Nephron progenitor cell (in vitro differentiated cells): ENCODE results near the gene ASGR1.

Experiments used
- DNase-seq: peaks from one replicate; pipeline ENCODE4 v3.0.0; 2021
- H3K27ac Mint-ChIP-seq: 2 replicates; pipeline ENCODE4 v1.8.0; 2021; ENCODE audit warnings: mild to moderate bottlenecking, moderate library complexity, mixed read lengths
- H3K27me3 Mint-ChIP-seq: 2 replicates; pipeline ENCODE4 v1.8.0; 2021; ENCODE audit warnings: mild to moderate bottlenecking, low read depth, mixed read lengths; ENCODE audit not compliant: poor library complexity
- H3K36me3 Mint-ChIP-seq: 2 replicates; pipeline ENCODE4 v1.8.0; 2021; ENCODE audit warnings: low read depth, mixed read lengths
- H3K4me1 Mint-ChIP-seq: 2 replicates; pipeline ENCODE4 v1.8.0; 2021; ENCODE audit warnings: mixed read lengths
- H3K4me3 Mint-ChIP-seq: 2 replicates; pipeline ENCODE4 v1.8.0; 2021; ENCODE audit warnings: mild to moderate bottlenecking, moderate library complexity, mixed read lengths
- H3K9me3 Mint-ChIP-seq: 2 replicates; pipeline ENCODE4 v1.8.0; 2021; ENCODE audit warnings: mild to moderate bottlenecking, moderate library complexity, mixed read lengths
- TF ChIP-seq, protein P1 (sequence below): fragments of 200-600 bp; sonication (generic); IDR thresholded peaks from 2 replicates; pipeline ENCODE4 v1.5.0; 2021; ENCODE audit warnings: antibody characterized with exemption

ASGR1 gene

GRCh38 chr17:7195971-7196370, 16.8 kb upstream of the ASGR1 start:
- H3K36me3 Mint-ChIP-seq: peaks cover 49% of the 10 kb centered on the region
- no peaks in the 10 kb centered on the region for H3K9me3 Mint-ChIP-seq
- peak overlapping the region; percentile 59 for H3K27ac Mint-ChIP-seq
- TF ChIP-seq, protein P1, sequence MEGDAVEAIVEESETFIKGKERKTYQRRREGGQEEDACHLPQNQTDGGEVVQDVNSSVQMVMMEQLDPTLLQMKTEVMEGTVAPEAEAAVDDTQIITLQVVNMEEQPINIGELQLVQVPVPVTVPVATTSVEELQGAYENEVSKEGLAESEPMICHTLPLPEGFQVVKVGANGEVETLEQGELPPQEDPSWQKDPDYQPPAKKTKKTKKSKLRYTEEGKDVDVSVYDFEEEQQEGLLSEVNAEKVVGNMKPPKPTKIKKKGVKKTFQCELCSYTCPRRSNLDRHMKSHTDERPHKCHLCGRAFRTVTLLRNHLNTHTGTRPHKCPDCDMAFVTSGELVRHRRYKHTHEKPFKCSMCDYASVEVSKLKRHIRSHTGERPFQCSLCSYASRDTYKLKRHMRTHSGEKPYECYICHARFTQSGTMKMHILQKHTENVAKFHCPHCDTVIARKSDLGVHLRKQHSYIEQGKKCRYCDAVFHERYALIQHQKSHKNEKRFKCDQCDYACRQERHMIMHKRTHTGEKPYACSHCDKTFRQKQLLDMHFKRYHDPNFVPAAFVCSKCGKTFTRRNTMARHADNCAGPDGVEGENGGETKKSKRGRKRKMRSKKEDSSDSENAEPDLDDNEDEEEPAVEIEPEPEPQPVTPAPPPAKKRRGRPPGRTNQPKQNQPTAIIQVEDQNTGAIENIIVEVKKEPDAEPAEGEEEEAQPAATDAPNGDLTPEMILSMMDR: no peak
- peaks cover 10% of the 10 kb centered on the region for H3K4me1 Mint-ChIP-seq
- no peaks in the 10 kb centered on the region for H3K27me3 Mint-ChIP-seq
- H3K4me3 Mint-ChIP-seq: no peak overlapping the region
- DNase-seq: no peak

DNA sequence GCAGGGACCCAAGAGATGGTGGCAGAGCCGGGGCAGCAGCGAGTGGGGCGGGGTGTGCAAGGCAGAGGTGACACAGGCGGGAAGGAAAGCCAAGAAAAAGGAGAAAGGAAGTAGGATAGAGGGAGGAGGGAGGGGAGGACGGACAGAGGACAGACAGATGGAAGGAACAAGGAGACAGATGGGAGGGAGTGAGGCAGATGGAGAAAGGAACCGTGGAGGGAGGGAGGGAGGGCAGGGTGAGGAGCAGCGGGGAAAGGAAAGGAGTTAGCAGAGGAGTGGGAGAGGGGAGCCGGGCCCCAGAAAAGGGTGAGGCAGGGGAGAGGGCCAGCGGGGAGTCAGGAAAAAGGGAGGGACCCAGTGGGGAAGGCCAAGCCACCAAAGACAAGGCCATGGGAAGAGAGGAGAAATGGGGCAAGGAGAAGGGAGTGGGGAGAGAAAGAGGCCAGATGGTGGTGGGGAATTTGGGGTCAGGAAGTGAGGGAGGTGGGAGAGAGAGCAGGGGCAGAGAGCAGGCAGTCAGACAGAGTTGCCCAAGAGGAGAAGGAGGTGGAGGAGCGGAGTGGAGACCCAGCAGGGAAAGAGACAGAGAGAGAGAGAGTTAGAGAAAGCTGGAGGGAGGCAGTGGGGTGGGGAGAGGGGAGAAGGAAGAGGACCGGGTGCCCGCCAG, 13.2 kb upstream of the ASGR1 start:
- Mint-ChIP-seq H3K4me3 (no peak overlapping the region), H3K4me1 (peaks cover 23% of the 10 kb centered on the region), H3K27me3 (peaks cover 6% of the 10 kb centered on the region), H3K36me3 (peaks cover 52% of the 10 kb centered on the region), H3K27ac (peak overlapping the region; percentile 85), H3K9me3 (no peaks in the 10 kb centered on the region)
- no peak for DNase-seq
- TF ChIP-seq, protein P1: no peak

- Mint-ChIP-seq H3K4me3 (no peak overlapping the region), H3K9me3 (no peaks in the 10 kb centered on the region), H3K4me1 (peaks cover 23% of the 10 kb centered on the region), H3K36me3 (peaks cover 47% of the 10 kb centered on the region), H3K27ac (peak overlapping the region; percentile 50), H3K27me3 (peaks cover 6% of the 10 kb centered on the region)
- TF ChIP-seq, protein P1: no peak
- DNase-seq: peak; percentile 67
Measured at GRCh38 chr17:7191571-7192270, 12.6 kb upstream of the ASGR1 start.

GRCh38 chr17:7191069-7191468, 11.9 kb upstream of the ASGR1 start:
- H3K4me3 Mint-ChIP-seq: no peak overlapping the region
- no peaks in the 10 kb centered on the region for H3K9me3 Mint-ChIP-seq
- H3K27ac Mint-ChIP-seq: no peak overlapping the region
- H3K36me3 Mint-ChIP-seq: peaks cover 41% of the 10 kb centered on the region
- H3K4me1 Mint-ChIP-seq: peaks cover 29% of the 10 kb centered on the region
- peaks cover 6% of the 10 kb centered on the region for H3K27me3 Mint-ChIP-seq
- DNase-seq: no peak
- TF ChIP-seq, protein P1: no peak

DNA sequence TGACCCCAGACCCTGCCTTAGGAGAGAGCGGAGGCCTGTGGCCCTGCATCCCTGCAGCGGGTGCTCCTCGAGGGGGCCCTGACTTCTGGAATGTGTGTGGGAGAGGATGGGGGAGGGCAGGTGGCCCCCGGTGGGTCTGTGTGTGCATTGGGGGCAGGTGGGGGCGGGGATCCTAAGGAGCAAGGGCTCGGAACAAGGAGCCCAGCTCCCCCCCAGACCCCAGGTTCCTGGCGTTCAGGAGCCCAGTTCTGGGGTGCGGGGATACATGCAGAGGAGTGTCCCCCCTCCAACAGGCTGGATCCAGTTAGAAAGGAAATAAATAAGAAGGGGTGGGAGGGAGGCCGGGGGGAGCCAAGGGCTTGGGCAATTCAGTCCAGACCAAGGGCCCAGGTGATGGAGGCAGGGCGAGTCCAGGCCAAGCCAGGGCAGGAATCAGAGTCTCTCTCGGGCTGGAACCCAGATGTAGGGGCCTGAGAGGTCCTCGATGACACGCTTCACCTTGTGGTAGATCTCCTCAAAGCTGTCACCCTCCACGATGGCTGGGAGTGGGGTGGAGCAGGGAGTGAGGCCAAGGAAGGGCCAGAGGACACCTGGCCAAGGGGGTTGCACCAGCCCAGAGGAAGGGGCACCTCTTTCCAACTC, 11.2 kb upstream of the ASGR1 start:
- no peak for DNase-seq
- TF ChIP-seq, protein P1: no peak
- Mint-ChIP-seq H3K36me3 (peaks cover 38% of the 10 kb centered on the region), H3K4me1 (peaks cover 26% of the 10 kb centered on the region), H3K9me3 (no peaks in the 10 kb centered on the region), H3K27ac (no peak overlapping the region), H3K27me3 (peaks cover 6% of the 10 kb centered on the region), H3K4me3 (no peak overlapping the region)
